Daoy (cell line): ENCODE measurements around the gene IL17RB. TPM values are rescaled to one million over a fixed set of nuclear protein-coding genes. Genes with fewer than 3 reads are reported as not detected.

Experiments
- DNase-seq: peaks from one replicate; pipeline ENCODE4 v3.0.0-alpha.2; 2015; ENCODE audit warnings: low read depth
- total RNA-seq: library from RNA; depleted of rRNA; stranded (reverse); fragments of >200 nt; shearing (Covaris generic); gene quantifications from 2 replicates; pipeline ENCODE4 v1.2.3, GENCODE V29; 2014; rRNA removed

The IL17RB gene
- total RNA-seq, 1 experiment from 2014 or later, result 1.9 TPM

DNA sequence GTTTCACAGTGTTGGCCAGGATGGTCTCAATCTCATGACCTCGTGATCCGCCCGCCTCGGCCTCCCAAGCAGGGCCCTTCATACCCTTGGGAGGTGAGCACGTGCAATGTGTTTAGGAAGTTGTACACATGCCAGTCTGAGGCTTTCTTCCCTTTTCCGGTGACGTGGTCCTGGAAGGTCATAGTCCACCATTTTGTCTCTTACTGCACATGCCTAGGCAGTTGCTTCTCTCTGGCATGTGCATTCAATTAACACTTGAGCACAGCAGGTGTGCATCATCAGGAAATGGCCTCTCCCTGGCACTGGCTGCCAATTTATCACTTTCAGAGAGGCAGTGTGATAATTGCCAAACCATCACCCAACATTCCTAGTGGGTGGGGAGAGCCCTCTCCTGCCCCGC lies 67.0 kb downstream of the IL17RB start:
- no peak for DNase-seq

Other genes with a start within 250 kb of the IL17RB start
- 6.2 TPM in 2 replicates for gene CHDH, start 149 bp upstream of the IL17RB start, total RNA-seq
- 27.1 and 38.9 TPM in 2 replicates for gene ACTR8, start 35.6 kb downstream of the IL17RB start, total RNA-seq
- 54.8 and 62.3 TPM in 2 replicates for gene SELENOK, start 45.3 kb downstream of the IL17RB start, total RNA-seq